NCI-H2171 (cell line): Measurements from ENCODE around the gene BMPR1B.
A peak's percentile ranks its signal among the peaks of the same experiment; 100 is the strongest.

Experiments
- DNase-seq: peaks from one replicate; lab custom pipeline; 2025; lab: John Stamatoyannopoulos, UW

The BMPR1B gene

DNA sequence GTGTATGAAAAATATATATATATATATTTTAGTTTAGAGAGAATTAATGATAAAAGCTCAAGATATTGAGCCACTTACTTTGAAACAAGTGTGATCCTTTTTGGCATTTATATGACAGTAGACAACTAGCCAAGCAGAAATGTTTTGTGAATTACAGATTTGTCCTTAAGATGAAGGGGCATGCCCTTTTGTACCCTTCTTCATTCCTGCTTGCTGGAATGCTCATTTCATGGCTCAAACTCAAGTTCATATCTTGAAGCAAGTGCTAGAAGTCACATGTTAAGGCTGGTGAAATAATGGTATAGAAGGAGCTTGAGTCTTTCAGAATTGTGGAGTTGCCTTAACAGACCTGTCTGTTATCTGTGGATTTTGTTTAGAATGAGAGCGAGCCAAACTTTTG, 203.0 kb downstream of the BMPR1B start:
- no peak for DNase-seq

DNA sequence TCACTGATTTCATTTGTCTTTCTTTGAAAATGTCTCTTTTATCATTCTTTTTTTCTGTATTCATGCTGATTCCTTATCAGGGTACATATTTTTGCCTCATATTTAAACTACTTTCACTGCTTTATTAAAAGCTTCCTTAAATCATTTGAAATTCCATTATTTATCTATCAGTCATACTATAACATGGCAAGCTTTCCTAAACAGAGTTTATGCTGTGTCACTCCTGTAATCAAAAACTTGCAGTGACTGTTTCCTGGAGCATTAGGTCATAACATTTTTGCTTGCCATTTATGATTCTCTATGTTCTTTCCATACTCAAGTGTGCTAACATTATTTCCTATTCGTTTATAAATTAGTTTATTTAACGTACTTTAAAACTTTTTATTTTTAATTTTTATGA, 203.7 kb downstream of the BMPR1B start:
- DNase-seq = no peak

DNA sequence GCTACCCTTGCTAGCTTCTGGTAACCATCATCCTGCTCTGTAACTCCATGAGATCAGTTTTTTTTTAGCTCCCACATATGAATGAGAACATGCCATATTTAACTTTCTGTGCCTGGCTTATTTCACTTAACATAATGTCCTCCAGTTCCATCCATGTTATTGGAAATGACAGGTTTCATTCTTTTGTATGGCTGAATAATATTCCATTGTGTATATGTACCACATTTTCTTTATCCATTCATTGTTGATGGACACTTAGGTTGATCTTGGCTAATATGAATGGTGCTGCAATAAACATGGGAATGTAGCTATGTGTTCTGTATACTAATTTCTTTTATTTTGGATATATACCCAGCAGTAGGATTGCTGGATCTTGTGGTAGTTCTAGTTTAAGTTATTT, 204.7 kb downstream of the BMPR1B start:
- no peak for DNase-seq

DNA sequence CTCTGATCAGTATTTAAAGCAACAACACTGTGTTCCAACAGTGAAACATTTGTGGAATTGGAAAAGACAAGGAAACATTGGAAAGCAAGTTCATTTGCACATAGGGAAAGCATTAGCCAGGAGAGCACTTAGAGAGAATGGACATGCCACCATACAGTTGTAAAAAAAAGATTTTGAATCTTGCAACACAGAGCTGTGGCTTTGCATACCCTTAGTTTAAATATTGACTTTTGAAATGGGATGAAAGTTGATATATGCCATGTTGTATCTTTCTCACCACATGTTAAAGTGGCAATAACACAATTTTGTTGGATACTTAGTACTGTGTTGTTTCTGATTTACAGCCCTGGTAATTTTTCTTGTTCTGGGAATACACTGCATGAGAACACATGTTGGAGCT, 208.1 kb downstream of the BMPR1B start:
- no peak for DNase-seq

GRCh38 chr4:94968493-94968892, 210.7 kb downstream of the BMPR1B start:
- no peak for DNase-seq

DNA sequence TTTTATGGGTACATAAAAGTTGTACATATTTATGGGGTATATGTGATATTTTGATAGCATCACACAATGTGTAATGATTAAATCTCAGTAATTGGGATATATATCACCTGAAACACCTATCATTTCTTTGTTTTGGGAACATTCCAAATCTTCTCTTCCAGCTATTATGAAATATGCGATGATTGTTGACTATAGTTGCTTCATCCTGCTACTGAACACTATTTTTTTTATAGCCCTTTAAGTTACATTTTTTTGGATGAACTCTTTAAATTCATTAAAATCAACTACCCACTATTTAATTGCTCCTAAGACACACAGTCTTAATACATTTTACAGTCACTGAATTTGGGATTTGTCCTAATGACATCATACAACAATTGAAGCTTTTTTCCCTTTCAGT, 212.9 kb downstream of the BMPR1B start:
- DNase-seq = no peak

- no peak for DNase-seq
These were observed 217.0 kb downstream of the BMPR1B start for GRCh38 chr4:94974773-94975172.

DNA sequence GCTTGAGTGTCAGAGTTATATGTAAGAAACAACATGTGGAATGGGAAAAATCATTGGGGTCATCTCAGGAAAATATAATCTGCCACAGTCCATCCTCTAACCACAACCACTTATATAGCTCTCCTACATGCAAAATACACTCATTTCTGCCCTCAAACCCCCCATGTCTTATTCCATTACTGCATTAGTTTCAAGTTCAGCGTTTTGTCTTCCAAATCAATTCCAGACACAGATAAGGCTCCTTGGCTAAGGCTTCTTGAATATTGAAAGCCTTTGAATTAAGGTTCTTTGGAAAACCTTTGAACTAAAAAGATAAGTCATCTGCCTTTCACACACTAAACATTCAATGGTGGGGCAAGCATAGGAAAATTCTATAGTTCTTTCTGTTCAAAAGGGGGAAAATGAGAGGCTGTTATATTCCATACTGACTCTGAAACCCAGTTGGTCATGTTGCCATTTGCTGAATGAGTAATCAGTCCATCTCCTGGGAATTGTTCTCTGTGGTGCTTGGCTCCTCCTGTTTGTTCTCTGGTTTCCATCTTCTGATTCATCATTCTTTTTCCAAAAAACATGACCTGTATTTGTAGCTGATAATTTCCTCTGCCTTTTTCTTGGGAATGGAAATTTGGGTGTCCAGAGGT, 218.7 kb downstream of the BMPR1B start:
- peak; percentile 37 for DNase-seq

DNA sequence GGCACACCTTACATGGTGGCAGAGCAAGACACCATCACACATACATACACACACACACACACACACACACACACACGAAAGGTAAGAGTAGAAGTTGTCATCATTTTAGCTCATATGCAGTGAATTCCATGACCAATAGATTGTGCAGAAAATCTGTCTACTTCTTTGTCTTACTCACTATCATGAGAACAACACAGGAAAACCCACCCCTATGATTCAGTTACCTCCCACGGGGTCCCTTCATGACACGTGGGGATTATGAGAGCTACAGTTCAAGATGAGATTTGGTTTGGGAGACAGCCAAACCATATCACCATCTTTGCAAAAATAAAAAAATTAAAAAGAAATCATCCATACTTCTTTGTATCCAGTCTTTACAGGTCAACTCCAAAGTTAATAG, 221.1 kb downstream of the BMPR1B start:
- no peak for DNase-seq

GRCh38 chr4:94979621-94980020, 221.9 kb downstream of the BMPR1B start:
- no peak for DNase-seq

GRCh38 chr4:94995684-94996394, 238.1 kb downstream of the BMPR1B start:
- DNase-seq = no peak

GRCh38 chr4:95000076-95000648, 242.4 kb downstream of the BMPR1B start:
- DNase-seq = no peak

DNA sequence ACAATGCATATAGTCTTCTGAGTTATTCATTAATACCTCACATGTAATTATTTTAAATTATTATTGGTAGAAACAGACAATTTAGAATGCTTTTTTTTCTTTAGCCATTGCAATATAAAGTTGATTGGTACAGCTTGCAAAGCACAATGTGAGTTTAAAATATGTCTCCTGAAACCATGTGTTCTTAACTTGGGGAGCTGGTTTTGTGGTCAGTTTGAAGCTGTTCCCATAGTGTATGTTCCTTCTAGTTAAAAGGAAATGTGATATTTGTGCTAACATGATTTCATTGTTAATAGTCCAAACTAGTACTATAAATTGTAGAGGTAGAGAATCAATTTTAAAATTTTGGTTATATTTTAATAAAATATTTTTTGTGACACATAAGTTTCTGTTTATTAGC, 247.2 kb downstream of the BMPR1B start:
- DNase-seq = no peak

DNA sequence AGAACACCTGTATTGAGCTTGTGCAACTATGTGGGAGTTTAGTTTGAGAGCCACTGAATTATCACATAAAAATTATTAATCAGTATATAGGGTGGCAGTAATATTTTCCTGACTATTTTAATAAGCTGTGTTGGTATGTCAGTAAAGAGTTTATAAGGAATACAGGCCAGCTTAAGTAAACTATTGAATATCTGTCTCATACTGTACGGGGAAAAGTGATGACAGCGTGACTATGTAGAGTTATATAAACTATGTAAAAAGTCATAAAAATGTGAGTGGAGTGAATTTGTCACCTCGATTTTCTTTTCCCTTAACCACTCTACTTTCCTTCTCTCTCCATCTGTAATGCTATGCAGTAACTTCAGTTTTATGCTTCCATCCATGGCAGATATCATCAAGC, 250.2 kb downstream of the BMPR1B start:
- DNase-seq = no peak

DNA sequence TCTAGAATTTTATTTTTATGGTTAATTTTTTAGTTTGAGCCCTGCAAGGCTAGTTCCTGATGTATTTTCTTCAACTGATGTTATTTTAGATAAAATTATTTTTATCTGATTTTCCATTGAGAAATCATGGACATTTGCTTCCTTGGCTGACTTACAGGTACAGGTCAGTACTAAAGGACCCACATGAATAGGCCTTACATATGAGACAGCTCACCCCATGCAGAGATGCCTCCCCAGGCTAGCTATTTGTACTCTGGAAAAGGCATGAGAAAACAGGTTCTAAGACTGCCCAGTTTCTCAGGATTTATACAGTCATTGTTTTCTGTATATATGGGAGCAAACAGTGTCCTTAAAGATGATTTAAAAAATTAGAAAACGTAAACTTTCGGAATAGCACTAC, 255.5 kb downstream of the BMPR1B start:
- no peak for DNase-seq

- DNase-seq = no peak
These were observed 256.3 kb downstream of the BMPR1B start for GRCh38 chr4:95014068-95014467.

DNA sequence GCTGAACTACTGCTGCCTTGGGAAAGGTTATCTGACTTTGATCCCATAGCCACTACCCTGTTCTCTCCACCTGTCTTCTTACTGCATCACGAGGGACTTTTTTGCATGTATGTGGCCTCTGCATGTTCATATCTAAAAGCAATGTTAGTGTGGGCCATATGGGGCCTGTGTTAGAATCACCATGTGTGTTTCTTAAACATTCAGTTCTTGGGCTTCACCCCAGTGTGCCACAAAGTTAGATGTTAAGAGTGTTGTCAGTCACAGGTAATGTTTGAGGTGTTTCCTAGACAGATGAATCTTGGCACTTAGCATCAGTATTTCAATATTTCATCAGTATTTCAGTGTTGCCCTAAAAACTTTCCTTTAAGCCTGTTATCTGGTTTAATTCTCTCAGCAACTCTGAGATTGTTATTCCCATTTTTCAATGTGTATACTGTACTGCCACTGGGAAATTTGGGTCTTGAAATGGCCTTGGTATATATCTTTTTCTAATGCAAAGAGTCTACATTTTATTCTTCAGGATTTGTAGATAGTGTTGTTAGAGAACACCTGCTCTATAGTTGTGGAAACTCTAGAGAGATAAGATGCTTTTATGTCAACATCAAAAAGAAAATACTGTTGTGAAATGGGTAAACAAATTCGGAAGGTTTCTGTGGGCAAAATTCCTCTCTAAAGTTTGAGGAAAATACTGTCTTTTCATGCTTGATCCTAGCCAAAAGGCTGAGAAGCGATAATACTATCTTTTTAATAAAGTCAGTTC, 259.7 kb downstream of the BMPR1B start:
- no peak for DNase-seq

DNA sequence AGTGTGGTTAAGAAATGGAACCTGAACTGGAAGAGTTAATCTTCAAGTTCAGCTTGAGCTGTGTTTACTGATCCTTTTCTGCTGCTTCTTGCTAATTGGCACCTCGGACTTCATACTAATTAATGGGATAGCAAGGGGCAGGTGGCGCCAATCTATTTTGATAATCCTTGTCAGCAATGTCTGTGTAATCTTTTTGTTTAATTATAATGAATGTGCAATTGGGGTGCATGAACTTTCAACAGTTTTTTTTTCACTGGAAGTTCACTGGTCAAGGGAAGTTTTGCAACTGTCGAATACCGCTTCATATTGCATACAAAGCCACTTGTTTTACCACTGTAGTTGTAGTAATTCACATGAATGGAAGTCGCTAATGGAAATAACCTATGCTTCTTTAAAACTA, 261.0 kb downstream of the BMPR1B start:
- DNase-seq = no peak

DNA sequence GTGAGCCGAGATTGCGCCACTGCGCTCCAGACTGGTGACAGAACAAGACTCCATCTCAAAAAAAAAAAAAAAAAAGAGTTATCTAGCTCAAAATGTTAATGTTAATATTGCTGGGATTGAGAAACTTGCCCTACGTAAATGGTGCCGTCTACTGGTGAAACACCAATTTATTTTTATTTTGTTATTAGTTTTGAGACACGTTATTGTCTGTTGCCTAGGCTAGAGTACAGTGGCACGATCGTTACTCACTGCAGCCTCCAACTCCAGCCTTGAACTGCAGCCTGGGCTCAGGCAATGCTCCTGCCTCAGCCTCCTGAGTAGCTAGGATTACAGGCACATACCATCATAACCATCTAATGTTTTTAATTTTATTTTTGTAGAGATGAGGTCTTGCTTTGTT, 262.8 kb downstream of the BMPR1B start:
- no peak for DNase-seq

DNA sequence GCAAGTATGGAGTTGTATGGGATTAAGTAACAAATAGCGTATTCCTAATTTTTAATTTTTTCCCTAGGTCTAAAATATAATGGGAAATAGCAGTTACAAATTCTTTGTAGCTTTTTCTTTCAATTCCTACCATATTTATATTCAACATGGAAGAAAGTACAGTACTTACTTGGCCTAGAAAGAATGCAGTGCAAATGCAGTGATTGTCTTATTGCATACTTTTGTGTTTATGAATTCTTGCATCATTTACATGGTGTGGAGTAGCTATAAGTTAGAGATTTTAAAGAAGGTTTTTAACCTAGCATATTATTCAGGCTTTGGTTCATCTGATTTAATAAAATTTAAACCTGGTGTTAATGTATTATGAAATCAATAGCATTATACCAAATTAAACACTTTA, 263.3 kb downstream of the BMPR1B start:
- DNase-seq = no peak

- no peak for DNase-seq
These were observed 265.4 kb downstream of the BMPR1B start for GRCh38 chr4:95023110-95023509.

- DNase-seq = no peak
These were observed 270.3 kb downstream of the BMPR1B start for GRCh38 chr4:95027905-95028618.
